Caco-2 (cell line): Measurements from ENCODE around the gene CEP250. TPM values are rescaled to one million over a fixed set of nuclear protein-coding genes. Genes with fewer than 3 reads are reported as not detected.

ENCODE experiments used
- BruUV-seq: library from RNA; stranded (reverse); fragments of 400-500 nt; replicated peaks from 2 replicates; lab custom pipeline; 2021; lab: Mats Ljungman, UMichigan
- CTCF ChIA-PET: fragments of 300-600 bp; sonication (Branson Sonifier 250); formaldehyde crosslinking; loops from one replicate; lab custom pipeline; 2022; ENCODE audit warnings: antibody characterized with exemption; lab: Charles Lee
- POLR2A ChIA-PET: fragments of 300-600 bp; sonication (Branson Sonifier 250); formaldehyde crosslinking; loops from one replicate; lab custom pipeline; 2022; ENCODE audit warnings: antibody characterized with exemption; lab: Charles Lee
- DNase-seq, 2 experiments: peaks; one replicate each; pipeline versions ENCODE4 v3.0.0 to v3.0.0-alpha.2; 2020 to 2022
- H3K27me3 ChIP-seq: replicated peaks from 2 replicates; pipeline ENCODE4 v1.6.0; 2011; ENCODE audit warnings: low read length; ENCODE audit not compliant: control insufficient read depth, insufficient read depth
- H3K36me3 ChIP-seq: 2 replicates; pipeline ENCODE4 v1.5.1; 2011; ENCODE audit warnings: low read length; ENCODE audit not compliant: control insufficient read depth, insufficient read depth
- H3K4me1 ChIP-seq: fragments of 250-450 bp; sonication (Bioruptor Pico); 2 replicates; pipeline ENCODE4 v1.5.1; 2020; ENCODE audit warnings: mild to moderate bottlenecking
- H3K4me3 ChIP-seq: 2 replicates; pipeline ENCODE4 v1.5.1; 2011; ENCODE audit warnings: low read depth, mild to moderate bottlenecking, control low read depth, low read length
- H3K9me3 ChIP-seq: fragments of 250-450 bp; sonication (Bioruptor Pico); 2 replicates; pipeline ENCODE4 v1.5.1; 2020; ENCODE audit warnings: mild to moderate bottlenecking, moderate library complexity
- H3K27ac Mint-ChIP-seq: one replicate; pipeline ENCODE4 v1.8.0; 2022; ENCODE audit warnings: mixed read lengths; ENCODE audit not compliant: unreplicated experiment
- H3K27me3 Mint-ChIP-seq: one replicate; pipeline ENCODE4 v1.8.0; 2022; ENCODE audit warnings: mixed read lengths; ENCODE audit not compliant: insufficient read depth, unreplicated experiment
- H3K36me3 Mint-ChIP-seq: one replicate; pipeline ENCODE4 v1.8.0; 2022; ENCODE audit warnings: mild to moderate bottlenecking, mixed read lengths; ENCODE audit not compliant: insufficient read depth, unreplicated experiment
- H3K4me1 Mint-ChIP-seq: one replicate; pipeline ENCODE4 v1.8.0; 2022; ENCODE audit warnings: low read depth, mixed read lengths; ENCODE audit not compliant: unreplicated experiment
- H3K4me3 Mint-ChIP-seq: one replicate; pipeline ENCODE4 v1.8.0; 2022; ENCODE audit warnings: mild to moderate bottlenecking, moderate library complexity, mixed read lengths; ENCODE audit not compliant: unreplicated experiment
- H3K9me3 Mint-ChIP-seq: one replicate; pipeline ENCODE4 v1.8.0; 2022; ENCODE audit warnings: mixed read lengths; ENCODE audit not compliant: unreplicated experiment
- intact Hi-C: fragments of 100-400 bp; cut with micrococcal nuclease; formaldehyde crosslinking; loops from one replicate; pipeline ENCODE4 v1.10.0; 2022; ENCODE audit not compliant: unreplicated experiment
- total RNA-seq: library from RNA; stranded (reverse); gene quantifications from 2 replicates; pipeline ENCODE4 v1.2.3, GENCODE V29; 2022
- TF ChIP-seq, protein P1 (sequence below), 2 experiments: fragments of 200-600 bp in 1 of 2; IDR thresholded peaks; 1 replicate in 1 of 2; 2 replicates in 1 of 2; pipeline versions ENCODE4 v1.5.1 to v1.8.0; 2011 to 2022; ENCODE audit warnings: antibody characterized with exemption in 1 of 2, control low read depth in 1 of 2, inconsistent platforms in 1 of 2, low read depth in 1 of 2, low read length in 1 of 2, mild to moderate bottlenecking in 1 of 2, moderate library complexity in 1 of 2; ENCODE audit not compliant: insufficient read depth in 1 of 2, severe bottlenecking in 1 of 2, unreplicated experiment in 1 of 2

CEP250 gene
- total RNA-seq, 1 experiment from 2014 or later: 137 TPM

DNA sequence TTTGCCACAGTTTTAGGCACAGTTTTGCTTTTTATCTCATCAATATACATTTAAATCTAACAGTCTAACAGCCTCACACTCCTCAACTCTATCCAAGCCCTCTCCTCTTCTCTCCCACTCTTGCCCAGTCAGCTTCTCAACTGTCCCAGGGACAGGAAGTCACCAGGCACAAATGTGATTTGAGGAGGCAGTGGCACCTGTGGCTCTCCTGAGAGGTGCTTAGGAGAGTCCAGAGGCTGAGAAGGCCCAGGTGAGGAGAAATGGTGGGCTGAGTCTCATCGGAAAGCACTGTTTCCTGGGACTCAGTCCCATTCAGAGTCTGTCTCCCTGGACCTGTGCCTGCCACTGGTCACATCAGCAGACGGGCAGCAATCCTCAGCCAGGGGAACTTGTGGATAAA lies 22.1 kb upstream of the CEP250 start:
- H3K27me3 Mint-ChIP-seq: no peaks in the 10 kb centered on the region
- H3K36me3 Mint-ChIP-seq: no peaks in the 10 kb centered on the region
- H3K4me1 ChIP-seq: no peaks in the 10 kb centered on the region
- no peaks in the 10 kb centered on the region for H3K4me1 Mint-ChIP-seq
- no peak for DNase-seq
- no peak overlapping the region for H3K4me3 ChIP-seq
- TF ChIP-seq, protein P1, sequence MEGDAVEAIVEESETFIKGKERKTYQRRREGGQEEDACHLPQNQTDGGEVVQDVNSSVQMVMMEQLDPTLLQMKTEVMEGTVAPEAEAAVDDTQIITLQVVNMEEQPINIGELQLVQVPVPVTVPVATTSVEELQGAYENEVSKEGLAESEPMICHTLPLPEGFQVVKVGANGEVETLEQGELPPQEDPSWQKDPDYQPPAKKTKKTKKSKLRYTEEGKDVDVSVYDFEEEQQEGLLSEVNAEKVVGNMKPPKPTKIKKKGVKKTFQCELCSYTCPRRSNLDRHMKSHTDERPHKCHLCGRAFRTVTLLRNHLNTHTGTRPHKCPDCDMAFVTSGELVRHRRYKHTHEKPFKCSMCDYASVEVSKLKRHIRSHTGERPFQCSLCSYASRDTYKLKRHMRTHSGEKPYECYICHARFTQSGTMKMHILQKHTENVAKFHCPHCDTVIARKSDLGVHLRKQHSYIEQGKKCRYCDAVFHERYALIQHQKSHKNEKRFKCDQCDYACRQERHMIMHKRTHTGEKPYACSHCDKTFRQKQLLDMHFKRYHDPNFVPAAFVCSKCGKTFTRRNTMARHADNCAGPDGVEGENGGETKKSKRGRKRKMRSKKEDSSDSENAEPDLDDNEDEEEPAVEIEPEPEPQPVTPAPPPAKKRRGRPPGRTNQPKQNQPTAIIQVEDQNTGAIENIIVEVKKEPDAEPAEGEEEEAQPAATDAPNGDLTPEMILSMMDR (IDR thresholded peaks at IDR 0.05; ENCODE audit: insufficient read depth in 1 of 2, low read depth in 1 of 2, low read length in 1 of 2, severe bottlenecking in 1 of 2, unreplicated experiment in 1 of 2): no peak
- no peaks in the 10 kb centered on the region for H3K9me3 Mint-ChIP-seq
- ChIA-PET CTCF (interaction anchor here (0.6 to 1.6 kb wide), 2 partner anchors 11 to 145 kb away, joined by 4 to 7 read pairs; no protein-coding TSS in a partner anchor), POLR2A (no interaction called here)
- H3K27me3 ChIP-seq: no peaks in the 10 kb centered on the region
- H3K4me3 Mint-ChIP-seq: no peak overlapping the region
- H3K36me3 ChIP-seq: no peaks in the 10 kb centered on the region
- H3K27ac Mint-ChIP-seq: no peak overlapping the region
- BruUV-seq: no TSS peak
- intact Hi-C loops: no loop called here
- H3K9me3 ChIP-seq: no peaks in the 10 kb centered on the region

DNA sequence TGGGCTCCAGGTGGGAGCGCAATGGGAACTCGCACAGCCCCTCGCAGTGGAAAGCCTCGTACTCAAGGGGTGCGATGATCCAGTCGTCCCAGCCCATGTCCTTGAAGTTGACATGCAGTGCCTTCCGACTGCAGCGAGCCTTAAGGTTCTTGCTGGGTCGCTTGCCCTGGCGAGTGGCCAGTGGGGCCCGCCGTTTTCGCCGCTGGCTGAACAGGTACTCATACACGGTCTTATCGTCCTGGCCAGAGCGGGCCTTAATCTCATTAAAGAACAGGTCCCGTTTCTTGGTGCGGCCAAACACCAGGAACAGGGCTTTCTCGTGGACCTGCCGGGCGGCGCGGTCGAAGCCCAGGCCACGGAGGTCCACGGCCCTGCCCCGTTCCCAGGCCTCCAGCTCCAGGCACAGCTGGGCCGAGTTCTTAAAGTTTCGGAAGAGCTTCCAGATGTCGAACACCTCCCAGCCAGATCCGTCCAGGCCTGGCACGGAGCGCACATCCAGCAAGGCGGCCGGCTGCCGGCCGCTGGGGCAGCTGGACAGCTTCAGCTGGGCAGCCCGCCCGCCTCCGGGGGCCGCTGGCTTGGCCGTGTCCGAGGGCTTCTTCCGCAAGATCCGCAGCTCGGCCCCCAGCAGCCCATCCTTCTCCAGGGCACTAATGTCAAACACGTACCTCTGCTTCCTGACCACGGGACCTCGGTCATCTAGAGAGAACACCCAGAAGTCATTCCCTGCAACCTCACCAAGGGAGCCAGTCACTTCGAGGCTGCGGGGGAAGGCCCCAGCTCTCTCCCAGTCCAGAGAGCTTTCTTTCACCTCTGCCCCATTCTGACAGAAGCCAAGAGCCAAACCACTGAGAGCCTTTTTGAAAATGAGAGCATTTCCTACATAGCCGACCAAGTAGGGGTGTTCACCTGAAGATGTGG lies 21.1 kb upstream of the CEP250 start:
- intact Hi-C loops: no loop called here
- ChIA-PET CTCF (interaction anchor here (0.6 to 1.6 kb wide), 3 partner anchors 10 to 98 kb away, joined by 3 to 5 read pairs (median 4); no protein-coding TSS in a partner anchor), POLR2A (no interaction called here)
- no peaks in the 10 kb centered on the region for H3K27me3 Mint-ChIP-seq
- H3K9me3 Mint-ChIP-seq: no peaks in the 10 kb centered on the region
- Histone ChIP-seq H3K9me3 (no peaks in the 10 kb centered on the region), H3K36me3 (no peaks in the 10 kb centered on the region), H3K27me3 (no peaks in the 10 kb centered on the region), H3K4me1 (peaks cover 3% of the 10 kb centered on the region; the same call in 1 of the 2 replicates), H3K4me3 (no peak overlapping the region)
- no peaks in the 10 kb centered on the region for H3K36me3 Mint-ChIP-seq
- BruUV-seq: no TSS peak
- H3K4me1 Mint-ChIP-seq: no peaks in the 10 kb centered on the region
- no peak for DNase-seq
- H3K4me3 Mint-ChIP-seq: no peak overlapping the region
- no peak overlapping the region for H3K27ac Mint-ChIP-seq
- TF ChIP-seq, protein P1 (IDR thresholded peaks at IDR 0.05; ENCODE audit: insufficient read depth in 1 of 2, low read depth in 1 of 2, low read length in 1 of 2, severe bottlenecking in 1 of 2, unreplicated experiment in 1 of 2): no peak

DNA sequence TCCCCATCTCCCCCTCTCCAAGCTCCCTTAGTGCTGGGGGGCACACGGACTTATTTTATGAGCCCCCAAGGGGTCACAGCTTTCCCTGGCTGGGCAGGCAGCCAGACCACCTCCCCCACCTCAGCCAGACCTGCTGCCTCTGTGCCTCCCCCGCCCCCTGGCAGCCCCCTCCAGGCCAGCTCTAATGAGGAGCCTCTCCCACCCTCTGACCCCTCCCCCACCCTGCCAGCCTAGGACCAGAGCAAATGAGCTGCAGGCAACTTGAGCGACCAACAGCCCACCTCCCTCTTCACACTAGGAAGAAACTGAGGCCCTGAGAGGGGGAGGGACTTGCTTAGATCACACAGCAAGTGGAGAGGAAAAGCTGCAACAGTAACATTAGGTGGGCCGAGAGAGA lies 19.2 kb upstream of the CEP250 start:
- peaks cover 4% of the 10 kb centered on the region; the same call in 1 of the 2 replicates for H3K4me1 ChIP-seq
- Mint-ChIP-seq H3K9me3 (no peaks in the 10 kb centered on the region), H3K36me3 (no peaks in the 10 kb centered on the region), H3K27ac (no peak overlapping the region), H3K27me3 (no peaks in the 10 kb centered on the region), H3K4me1 (no peaks in the 10 kb centered on the region), H3K4me3 (no peak overlapping the region)
- CTCF ChIA-PET: interaction anchor here (0.6 to 1.5 kb wide), 5 partner anchors 11 to 147 kb away, joined by 3 to 13 read pairs (median 3); partner anchors contain the start of gene FAM83C
- TF ChIP-seq, protein P1 (IDR thresholded peaks at IDR 0.05; ENCODE audit: insufficient read depth in 1 of 2, low read depth in 1 of 2, low read length in 1 of 2, severe bottlenecking in 1 of 2, unreplicated experiment in 1 of 2): no peak
- no peaks in the 10 kb centered on the region for H3K27me3 ChIP-seq
- POLR2A ChIA-PET: interaction anchor here (0.5 to 1.5 kb wide), 3 partner anchors 19 to 335 kb away, joined by 3 read pairs; partner anchors contain the start of genes PHF20 and UQCC1
- no peaks in the 10 kb centered on the region for H3K9me3 ChIP-seq
- no peak overlapping the region for H3K4me3 ChIP-seq
- H3K36me3 ChIP-seq: no peaks in the 10 kb centered on the region
- BruUV-seq: no TSS peak
- intact Hi-C loops: no loop called here
- no peak for DNase-seq
